Measurements from ENCODE around the gene RHO. TPM values are rescaled to one million over a fixed set of nuclear protein-coding genes. Genes with fewer than 3 reads are reported as not detected.

RHO gene
- total RNA-seq, 2 experiments from 2014 or later, result not detected

DNA sequence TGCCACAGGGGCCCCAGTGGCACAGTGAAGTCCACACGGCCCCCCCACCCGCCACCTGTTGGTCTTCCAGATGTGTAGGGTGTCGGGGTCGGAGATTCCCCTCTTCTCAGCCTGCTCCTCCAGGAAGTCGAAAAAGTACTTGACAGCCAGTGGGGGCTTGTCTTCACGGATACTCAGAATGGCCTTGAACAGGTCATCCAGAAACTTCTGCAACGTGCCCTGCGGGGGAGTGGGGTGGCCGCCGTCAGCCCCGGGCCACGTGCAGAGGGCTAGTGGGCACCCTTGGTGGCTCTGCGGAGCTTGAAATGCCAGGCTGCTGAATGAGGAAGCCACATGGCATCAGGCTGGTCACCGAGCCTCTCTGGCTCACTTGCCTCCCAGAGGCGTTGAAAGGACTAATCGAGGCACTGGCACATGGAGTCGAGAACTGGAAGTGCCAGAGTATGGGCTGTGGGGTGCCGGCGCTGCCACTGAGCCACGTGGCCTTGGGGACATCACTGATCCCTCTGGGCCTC lies 31.2 kb downstream of the RHO start:
- DNase-seq (no peak), ATAC-seq (ENCODE audit: poor library complexity) (no peak)
- Histone ChIP-seq H3K4me1 (ENCODE audit: insufficient read depth, low read length) (peaks cover 12% of the 10 kb centered on the region), H3K27me3 (ENCODE audit: control insufficient read depth in 1 of 2, insufficient read depth in 2 of 2, low read length in 2 of 2) (no peaks in the 10 kb centered on the region), H3K4me3 (ENCODE audit: low read length) (no peak overlapping the region), H3K27ac (ENCODE audit: low read depth in 1 of 2, low read length in 2 of 2) (no peak overlapping the region), H3K36me3 (ENCODE audit: insufficient read depth, low read length) (peaks cover 7% of the 10 kb centered on the region), H3K9me3 (ENCODE audit: control insufficient read depth in 1 of 2, insufficient read depth in 1 of 2, low read length in 2 of 2) (no peaks in the 10 kb centered on the region)
- no peaks in the 10 kb centered on the region for H3K36me3 Mint-ChIP-seq (ENCODE audit: low read depth)
- H3K4me1 Mint-ChIP-seq (ENCODE audit: low read depth), result peaks cover 4% of the 10 kb centered on the region
- no peaks in the 10 kb centered on the region for H3K9me3 Mint-ChIP-seq
- TF ChIP-seq CTCF (IDR thresholded peaks at IDR 0.05), result no peak
- no peak overlapping the region for H3K27ac Mint-ChIP-seq
- intact Hi-C loops (cut with DNase I, micrococcal nuclease), result no loop called here
- CTCF ChIA-PET, result no interaction called here
- POLR2A ChIA-PET, result interaction anchor here (1.1 to 1.4 kb wide), 2 partner anchors 17 to 34 kb away, joined by 3 to 4 read pairs; no protein-coding TSS in a partner anchor
- no peaks in the 10 kb centered on the region for H3K27me3 Mint-ChIP-seq
- no peak overlapping the region for H3K4me3 Mint-ChIP-seq

- POLR2A ChIA-PET, result no interaction called here
- Histone ChIP-seq H3K36me3 (ENCODE audit: insufficient read depth, low read length) (peaks cover 7% of the 10 kb centered on the region), H3K9me3 (ENCODE audit: control insufficient read depth in 1 of 2, insufficient read depth in 1 of 2, low read length in 2 of 2) (peaks cover 0 to 4% of the 10 kb centered on the region in 2 experiments), H3K4me1 (ENCODE audit: insufficient read depth, low read length) (peaks cover 8% of the 10 kb centered on the region), H3K27ac (ENCODE audit: low read depth in 1 of 2, low read length in 2 of 2) (no peak overlapping the region), H3K27me3 (ENCODE audit: control insufficient read depth in 1 of 2, insufficient read depth in 2 of 2, low read length in 2 of 2) (no peaks in the 10 kb centered on the region), H3K4me3 (ENCODE audit: low read length) (no peak overlapping the region)
- Mint-ChIP-seq H3K4me1 (ENCODE audit: low read depth) (no peaks in the 10 kb centered on the region), H3K9me3 (no peaks in the 10 kb centered on the region), H3K27me3 (no peaks in the 10 kb centered on the region), H3K27ac (no peak overlapping the region), H3K4me3 (no peak overlapping the region), H3K36me3 (ENCODE audit: low read depth) (no peaks in the 10 kb centered on the region)
- intact Hi-C loops (cut with DNase I, micrococcal nuclease), result no loop called here
- DNase-seq, result no peak
- ATAC-seq (ENCODE audit: poor library complexity), result no peak
- CTCF ChIA-PET, result no interaction called here
- TF ChIP-seq CTCF (IDR thresholded peaks at IDR 0.05), result no peak
These were observed 31.9 kb downstream of the RHO start for GRCh38 chr3:129560269-129560787.

- H3K27me3 ChIP-seq (ENCODE audit: control insufficient read depth in 1 of 2, insufficient read depth in 2 of 2, low read length in 2 of 2), result no peaks in the 10 kb centered on the region
- peaks cover 7% of the 10 kb centered on the region for H3K36me3 ChIP-seq (ENCODE audit: insufficient read depth, low read length)
- no peak overlapping the region for H3K4me3 ChIP-seq (ENCODE audit: low read length)
- Mint-ChIP-seq H3K27ac (no peak overlapping the region), H3K4me3 (no peak overlapping the region), H3K27me3 (no peaks in the 10 kb centered on the region), H3K4me1 (ENCODE audit: low read depth) (no peaks in the 10 kb centered on the region), H3K9me3 (no peaks in the 10 kb centered on the region), H3K36me3 (ENCODE audit: low read depth) (no peaks in the 10 kb centered on the region)
- TF ChIP-seq CTCF (IDR thresholded peaks at IDR 0.05), result no peak
- ATAC-seq (ENCODE audit: poor library complexity) (no peak), DNase-seq (no peak)
- ChIA-PET CTCF (no interaction called here), POLR2A (no interaction called here)
- peaks cover 0 to 5% of the 10 kb centered on the region in 2 experiments for H3K9me3 ChIP-seq (ENCODE audit: control insufficient read depth in 1 of 2, insufficient read depth in 1 of 2, low read length in 2 of 2)
- peaks cover 8% of the 10 kb centered on the region for H3K4me1 ChIP-seq (ENCODE audit: insufficient read depth, low read length)
- intact Hi-C loops (cut with DNase I, micrococcal nuclease), result no loop called here
- H3K27ac ChIP-seq (ENCODE audit: low read depth in 1 of 2, low read length in 2 of 2), result no peak overlapping the region
These were observed 32.6 kb downstream of the RHO start for GRCh38 chr3:129560911-129561594.
